ENCODE data around the gene GPR158. TPM values are rescaled to one million over a fixed set of nuclear protein-coding genes. Genes with fewer than 3 reads are reported as not detected.

Gene GPR158
- total RNA-seq, 1 experiment from 2014 or later, result not detected

GRCh38 chr10:25388188-25388861, 213.5 kb downstream of the GPR158 start:
- TF ChIP-seq, protein P1, sequence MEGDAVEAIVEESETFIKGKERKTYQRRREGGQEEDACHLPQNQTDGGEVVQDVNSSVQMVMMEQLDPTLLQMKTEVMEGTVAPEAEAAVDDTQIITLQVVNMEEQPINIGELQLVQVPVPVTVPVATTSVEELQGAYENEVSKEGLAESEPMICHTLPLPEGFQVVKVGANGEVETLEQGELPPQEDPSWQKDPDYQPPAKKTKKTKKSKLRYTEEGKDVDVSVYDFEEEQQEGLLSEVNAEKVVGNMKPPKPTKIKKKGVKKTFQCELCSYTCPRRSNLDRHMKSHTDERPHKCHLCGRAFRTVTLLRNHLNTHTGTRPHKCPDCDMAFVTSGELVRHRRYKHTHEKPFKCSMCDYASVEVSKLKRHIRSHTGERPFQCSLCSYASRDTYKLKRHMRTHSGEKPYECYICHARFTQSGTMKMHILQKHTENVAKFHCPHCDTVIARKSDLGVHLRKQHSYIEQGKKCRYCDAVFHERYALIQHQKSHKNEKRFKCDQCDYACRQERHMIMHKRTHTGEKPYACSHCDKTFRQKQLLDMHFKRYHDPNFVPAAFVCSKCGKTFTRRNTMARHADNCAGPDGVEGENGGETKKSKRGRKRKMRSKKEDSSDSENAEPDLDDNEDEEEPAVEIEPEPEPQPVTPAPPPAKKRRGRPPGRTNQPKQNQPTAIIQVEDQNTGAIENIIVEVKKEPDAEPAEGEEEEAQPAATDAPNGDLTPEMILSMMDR (IDR thresholded peaks at IDR 0.05; ENCODE audit: unreplicated experiment), result no peak
- H3K27me3 Mint-ChIP-seq (ENCODE audit: insufficient read depth, unreplicated experiment), result no peaks in the 10 kb centered on the region
- H3K4me1 Mint-ChIP-seq (ENCODE audit: insufficient read depth, unreplicated experiment), result no peaks in the 10 kb centered on the region
- no peak for DNase-seq (ENCODE audit: unreplicated experiment)
- ChIA-PET CTCF (no interaction called here), POLR2A (no interaction called here)
- intact Hi-C loops (cut with micrococcal nuclease), result no loop called here
- no peak overlapping the region for H3K27ac Mint-ChIP-seq (ENCODE audit: low read depth, unreplicated experiment)
- no peaks in the 10 kb centered on the region for H3K9me3 Mint-ChIP-seq (ENCODE audit: unreplicated experiment)
- no peaks in the 10 kb centered on the region for H3K36me3 Mint-ChIP-seq (ENCODE audit: insufficient read depth, unreplicated experiment)
- H3K4me3 Mint-ChIP-seq (ENCODE audit: unreplicated experiment), result no peak overlapping the region
- no TSS peak for BruUV-seq (replicated peaks)

- ChIA-PET CTCF (no interaction called here), POLR2A (no interaction called here)
- intact Hi-C loops (cut with micrococcal nuclease), result no loop called here
- no peaks in the 10 kb centered on the region for H3K4me1 Mint-ChIP-seq (ENCODE audit: insufficient read depth, unreplicated experiment)
- no peaks in the 10 kb centered on the region for H3K9me3 Mint-ChIP-seq (ENCODE audit: unreplicated experiment)
- BruUV-seq (replicated peaks), result no TSS peak
- no peaks in the 10 kb centered on the region for H3K27me3 Mint-ChIP-seq (ENCODE audit: insufficient read depth, unreplicated experiment)
- no peak for DNase-seq (ENCODE audit: unreplicated experiment)
- no peaks in the 10 kb centered on the region for H3K36me3 Mint-ChIP-seq (ENCODE audit: insufficient read depth, unreplicated experiment)
- no peak overlapping the region for H3K27ac Mint-ChIP-seq (ENCODE audit: low read depth, unreplicated experiment)
- H3K4me3 Mint-ChIP-seq (ENCODE audit: unreplicated experiment), result no peak overlapping the region
- TF ChIP-seq, protein P1 (IDR thresholded peaks at IDR 0.05; ENCODE audit: unreplicated experiment), result no peak
Measured at GRCh38 chr10:25388862-25389206, 214.0 kb downstream of the GPR158 start.

GRCh38 chr10:25390733-25391132, 215.9 kb downstream of the GPR158 start:
- H3K9me3 Mint-ChIP-seq (ENCODE audit: unreplicated experiment), result no peaks in the 10 kb centered on the region
- H3K4me1 Mint-ChIP-seq (ENCODE audit: insufficient read depth, unreplicated experiment), result no peaks in the 10 kb centered on the region
- intact Hi-C loops (cut with micrococcal nuclease), result no loop called here
- ChIA-PET CTCF (no interaction called here), POLR2A (no interaction called here)
- H3K4me3 Mint-ChIP-seq (ENCODE audit: unreplicated experiment), result no peak overlapping the region
- BruUV-seq (replicated peaks), result no TSS peak
- no peak overlapping the region for H3K27ac Mint-ChIP-seq (ENCODE audit: low read depth, unreplicated experiment)
- no peaks in the 10 kb centered on the region for H3K36me3 Mint-ChIP-seq (ENCODE audit: insufficient read depth, unreplicated experiment)
- DNase-seq (ENCODE audit: unreplicated experiment), result no peak
- H3K27me3 Mint-ChIP-seq (ENCODE audit: insufficient read depth, unreplicated experiment), result no peaks in the 10 kb centered on the region
- TF ChIP-seq, protein P1 (IDR thresholded peaks at IDR 0.05; ENCODE audit: unreplicated experiment), result no peak

DNA sequence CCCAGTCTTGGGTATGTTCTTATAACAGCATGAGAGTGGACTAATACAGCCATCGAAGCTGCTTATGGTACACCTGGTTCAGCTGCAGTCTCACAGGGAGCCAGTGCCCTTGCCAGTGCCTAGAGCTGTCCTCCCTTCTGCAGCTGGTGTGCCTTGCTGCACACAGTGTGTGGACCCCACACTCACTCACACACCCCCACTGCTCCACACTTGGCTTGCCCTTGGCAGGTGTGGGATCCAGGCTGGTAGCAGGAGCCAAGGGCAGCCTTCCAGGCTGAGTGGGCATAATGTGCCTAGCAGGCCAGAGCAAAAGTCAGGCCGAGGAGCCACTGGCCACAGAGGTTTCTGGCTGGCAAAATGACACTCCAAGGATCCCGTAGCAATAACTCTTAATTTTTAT, 217.3 kb downstream of the GPR158 start:
- DNase-seq (ENCODE audit: unreplicated experiment), result no peak
- H3K36me3 Mint-ChIP-seq (ENCODE audit: insufficient read depth, unreplicated experiment), result no peaks in the 10 kb centered on the region
- H3K4me1 Mint-ChIP-seq (ENCODE audit: insufficient read depth, unreplicated experiment), result no peaks in the 10 kb centered on the region
- no TSS peak for BruUV-seq (replicated peaks)
- no peaks in the 10 kb centered on the region for H3K9me3 Mint-ChIP-seq (ENCODE audit: unreplicated experiment)
- H3K27ac Mint-ChIP-seq (ENCODE audit: low read depth, unreplicated experiment), result no peak overlapping the region
- intact Hi-C loops (cut with micrococcal nuclease), result no loop called here
- TF ChIP-seq, protein P1 (IDR thresholded peaks at IDR 0.05; ENCODE audit: unreplicated experiment), result no peak
- ChIA-PET POLR2A (no interaction called here), CTCF (no interaction called here)
- no peaks in the 10 kb centered on the region for H3K27me3 Mint-ChIP-seq (ENCODE audit: insufficient read depth, unreplicated experiment)
- H3K4me3 Mint-ChIP-seq (ENCODE audit: unreplicated experiment), result no peak overlapping the region

All from MCF 10A (cell line).